Measurements from ENCODE around the gene BCAS2. TPM values are rescaled to one million over a fixed set of nuclear protein-coding genes. Genes with fewer than 3 reads are reported as not detected.

The BCAS2 gene
- total RNA-seq, 4 donors from 2014 or later: 12.9 to 44.6 (median 18.5) TPM

- no peak overlapping the region for H3K4me3 ChIP-seq
- no peak for DNase-seq
- H3K9me3 ChIP-seq: no peaks in the 10 kb centered on the region
- H3K4me1 ChIP-seq: no peaks in the 10 kb centered on the region
- no peak overlapping the region for H3K27ac ChIP-seq
- H3K36me3 ChIP-seq: no peaks in the 10 kb centered on the region
- no peaks in the 10 kb centered on the region for H3K27me3 ChIP-seq
- TF ChIP-seq CTCF (IDR thresholded peaks at IDR 0.05) (no peak), POLR2A (IDR thresholded peaks at IDR 0.05) (no peak)
These were observed 12.6 kb upstream of the BCAS2 start for GRCh38 chr1:114594046-114594445.

- TF ChIP-seq POLR2A (IDR thresholded peaks at IDR 0.05): no peak
- no peak for TF ChIP-seq CTCF (IDR thresholded peaks at IDR 0.05)
- Histone ChIP-seq H3K4me1 (no peaks in the 10 kb centered on the region), H3K9me3 (no peaks in the 10 kb centered on the region), H3K36me3 (no peaks in the 10 kb centered on the region), H3K27ac (no peak overlapping the region), H3K27me3 (no peaks in the 10 kb centered on the region), H3K4me3 (no peak overlapping the region)
- no peak for DNase-seq
These were observed 7.7 kb upstream of the BCAS2 start for GRCh38 chr1:114589122-114589521.

- no peak for TF ChIP-seq POLR2A (IDR thresholded peaks at IDR 0.05)
- H3K27ac ChIP-seq: no peak overlapping the region
- no peaks in the 10 kb centered on the region for H3K36me3 ChIP-seq
- DNase-seq: no peak
- no peak overlapping the region for H3K4me3 ChIP-seq
- no peaks in the 10 kb centered on the region for H3K27me3 ChIP-seq
- no peaks in the 10 kb centered on the region for H3K9me3 ChIP-seq
- H3K4me1 ChIP-seq: no peaks in the 10 kb centered on the region
These were observed 6.8 kb upstream of the BCAS2 start for GRCh38 chr1:114588196-114588689.

GRCh38 chr1:114587203-114587991, 6.0 kb upstream of the BCAS2 start:
- no peak overlapping the region for H3K4me3 ChIP-seq
- no peak for DNase-seq
- no peaks in the 10 kb centered on the region for H3K4me1 ChIP-seq
- no peak overlapping the region for H3K27ac ChIP-seq
- TF ChIP-seq CTCF (IDR thresholded peaks at IDR 0.05): no peak
- TF ChIP-seq POLR2A (IDR thresholded peaks at IDR 0.05): no peak
- peaks cover 0 to 1% (median 0%) of the 10 kb centered on the region in 4 donors for H3K9me3 ChIP-seq
- no peaks in the 10 kb centered on the region for H3K27me3 ChIP-seq
- H3K36me3 ChIP-seq: no peaks in the 10 kb centered on the region

GRCh38 chr1:114586513-114587047, 5.2 kb upstream of the BCAS2 start:
- Histone ChIP-seq H3K9me3 (peaks cover 0 to 5% (median 0%) of the 10 kb centered on the region in 4 donors), H3K4me1 (peaks cover 0 to 5% (median 0%) of the 10 kb centered on the region in 4 donors), H3K36me3 (no peaks in the 10 kb centered on the region), H3K27me3 (no peaks in the 10 kb centered on the region), H3K4me3 (no peak overlapping the region), H3K27ac (no peak overlapping the region)
- TF ChIP-seq POLR2A (IDR thresholded peaks at IDR 0.05): no peak
- no peak for TF ChIP-seq CTCF (IDR thresholded peaks at IDR 0.05)
- DNase-seq: no peak

- no peaks in the 10 kb centered on the region for H3K36me3 ChIP-seq
- no peak for DNase-seq
- H3K27me3 ChIP-seq: no peaks in the 10 kb centered on the region
- peaks cover 0 to 11% (median 4%) of the 10 kb centered on the region in 4 donors for H3K4me1 ChIP-seq
- H3K9me3 ChIP-seq: peaks cover 0 to 5% (median 0%) of the 10 kb centered on the region in 4 donors
- TF ChIP-seq POLR2A (IDR thresholded peaks at IDR 0.05) (no peak), CTCF (IDR thresholded peaks at IDR 0.05) (no peak)
- H3K4me3 ChIP-seq: no peak overlapping the region
- no peak overlapping the region for H3K27ac ChIP-seq
These were observed 3.8 kb upstream of the BCAS2 start for GRCh38 chr1:114585231-114585630.

Measured in Peyer's patch (tissue), 4 donors.